ENCODE results near the gene ZNF69. TPM values are rescaled to one million over a fixed set of nuclear protein-coding genes. Genes with fewer than 3 reads are reported as not detected.

Gene ZNF69
- total RNA-seq, 1 experiment from 2014 or later = 9.5 TPM

DNA sequence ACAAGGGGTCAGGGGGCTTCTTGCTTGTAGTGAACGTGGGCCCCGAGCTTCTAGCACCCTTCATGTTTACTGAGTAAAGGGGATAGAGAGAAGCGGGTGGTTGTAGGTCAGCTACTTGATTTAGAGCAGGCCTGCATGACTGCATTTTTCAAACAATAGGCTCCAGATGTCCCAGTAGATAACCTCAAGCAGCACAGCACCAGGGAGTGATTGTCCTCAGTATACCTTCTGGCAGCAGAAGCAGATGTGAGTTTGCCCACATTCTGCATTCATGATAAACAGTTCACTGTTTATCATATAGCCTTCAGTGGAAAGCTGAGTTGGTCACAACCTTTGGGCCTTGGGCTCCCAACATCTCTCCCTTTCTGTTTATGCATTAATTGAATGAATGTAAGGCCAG lies 34.2 kb upstream of the ZNF69 start:
- Histone ChIP-seq H3K9me3 (ENCODE audit: control insufficient read depth, insufficient read depth, low read depth, low read length) (peaks cover 3% of the 10 kb centered on the region; the same call in 1 of the 2 replicates), H3K27me3 (ENCODE audit: control insufficient read depth, insufficient read depth, low read length) (no peaks in the 10 kb centered on the region), H3K27ac (ENCODE audit: low read length) (no peak overlapping the region), H3K4me1 (ENCODE audit: control insufficient read depth, insufficient read depth, low read length) (no peaks in the 10 kb centered on the region), H3K4me3 (ENCODE audit: low read depth in 2 of 2, low read length in 2 of 2) (no peak overlapping the region), H3K36me3 (ENCODE audit: control insufficient read depth, insufficient read depth, low read length) (no peaks in the 10 kb centered on the region)
- intact Hi-C loops (cut with micrococcal nuclease; ENCODE audit: unreplicated experiment) = no loop called here
- no peak for DNase-seq (ENCODE audit: low read depth, low spot score)
- no peak for ATAC-seq
- TF ChIP-seq, protein P1, sequence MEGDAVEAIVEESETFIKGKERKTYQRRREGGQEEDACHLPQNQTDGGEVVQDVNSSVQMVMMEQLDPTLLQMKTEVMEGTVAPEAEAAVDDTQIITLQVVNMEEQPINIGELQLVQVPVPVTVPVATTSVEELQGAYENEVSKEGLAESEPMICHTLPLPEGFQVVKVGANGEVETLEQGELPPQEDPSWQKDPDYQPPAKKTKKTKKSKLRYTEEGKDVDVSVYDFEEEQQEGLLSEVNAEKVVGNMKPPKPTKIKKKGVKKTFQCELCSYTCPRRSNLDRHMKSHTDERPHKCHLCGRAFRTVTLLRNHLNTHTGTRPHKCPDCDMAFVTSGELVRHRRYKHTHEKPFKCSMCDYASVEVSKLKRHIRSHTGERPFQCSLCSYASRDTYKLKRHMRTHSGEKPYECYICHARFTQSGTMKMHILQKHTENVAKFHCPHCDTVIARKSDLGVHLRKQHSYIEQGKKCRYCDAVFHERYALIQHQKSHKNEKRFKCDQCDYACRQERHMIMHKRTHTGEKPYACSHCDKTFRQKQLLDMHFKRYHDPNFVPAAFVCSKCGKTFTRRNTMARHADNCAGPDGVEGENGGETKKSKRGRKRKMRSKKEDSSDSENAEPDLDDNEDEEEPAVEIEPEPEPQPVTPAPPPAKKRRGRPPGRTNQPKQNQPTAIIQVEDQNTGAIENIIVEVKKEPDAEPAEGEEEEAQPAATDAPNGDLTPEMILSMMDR (IDR thresholded peaks at IDR 0.05) = no peak
- no peak for TF ChIP-seq TCF7L2 (IDR thresholded peaks at IDR 0.05; ENCODE audit: low read depth, low read length)
- TF ChIP-seq SIN3A (IDR thresholded peaks at IDR 0.05; ENCODE audit: borderline replicate concordance, insufficient read depth, low read depth, low read length) = no peak
- TF ChIP-seq, protein P2, sequence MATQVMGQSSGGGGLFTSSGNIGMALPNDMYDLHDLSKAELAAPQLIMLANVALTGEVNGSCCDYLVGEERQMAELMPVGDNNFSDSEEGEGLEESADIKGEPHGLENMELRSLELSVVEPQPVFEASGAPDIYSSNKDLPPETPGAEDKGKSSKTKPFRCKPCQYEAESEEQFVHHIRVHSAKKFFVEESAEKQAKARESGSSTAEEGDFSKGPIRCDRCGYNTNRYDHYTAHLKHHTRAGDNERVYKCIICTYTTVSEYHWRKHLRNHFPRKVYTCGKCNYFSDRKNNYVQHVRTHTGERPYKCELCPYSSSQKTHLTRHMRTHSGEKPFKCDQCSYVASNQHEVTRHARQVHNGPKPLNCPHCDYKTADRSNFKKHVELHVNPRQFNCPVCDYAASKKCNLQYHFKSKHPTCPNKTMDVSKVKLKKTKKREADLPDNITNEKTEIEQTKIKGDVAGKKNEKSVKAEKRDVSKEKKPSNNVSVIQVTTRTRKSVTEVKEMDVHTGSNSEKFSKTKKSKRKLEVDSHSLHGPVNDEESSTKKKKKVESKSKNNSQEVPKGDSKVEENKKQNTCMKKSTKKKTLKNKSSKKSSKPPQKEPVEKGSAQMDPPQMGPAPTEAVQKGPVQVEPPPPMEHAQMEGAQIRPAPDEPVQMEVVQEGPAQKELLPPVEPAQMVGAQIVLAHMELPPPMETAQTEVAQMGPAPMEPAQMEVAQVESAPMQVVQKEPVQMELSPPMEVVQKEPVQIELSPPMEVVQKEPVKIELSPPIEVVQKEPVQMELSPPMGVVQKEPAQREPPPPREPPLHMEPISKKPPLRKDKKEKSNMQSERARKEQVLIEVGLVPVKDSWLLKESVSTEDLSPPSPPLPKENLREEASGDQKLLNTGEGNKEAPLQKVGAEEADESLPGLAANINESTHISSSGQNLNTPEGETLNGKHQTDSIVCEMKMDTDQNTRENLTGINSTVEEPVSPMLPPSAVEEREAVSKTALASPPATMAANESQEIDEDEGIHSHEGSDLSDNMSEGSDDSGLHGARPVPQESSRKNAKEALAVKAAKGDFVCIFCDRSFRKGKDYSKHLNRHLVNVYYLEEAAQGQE (IDR thresholded peaks at IDR 0.05; ENCODE audit: insufficient read depth in 1 of 2, low read depth in 2 of 2, low read length in 1 of 2) = no peak
- no peak for TF ChIP-seq POLR2AphosphoS5 (IDR thresholded peaks at IDR 0.05; ENCODE audit: low read depth, low read length)
- no TSS peak for BruUV-seq (replicated peaks)
- ChIA-PET CTCF (no interaction called here), POLR2A (no interaction called here)
- in situ Hi-C loops (cut with HindIII; ENCODE audit: low pct_unique_long_range_greater_than_20kb, low sequenced_read_pairs) = no loop called here

DNA sequence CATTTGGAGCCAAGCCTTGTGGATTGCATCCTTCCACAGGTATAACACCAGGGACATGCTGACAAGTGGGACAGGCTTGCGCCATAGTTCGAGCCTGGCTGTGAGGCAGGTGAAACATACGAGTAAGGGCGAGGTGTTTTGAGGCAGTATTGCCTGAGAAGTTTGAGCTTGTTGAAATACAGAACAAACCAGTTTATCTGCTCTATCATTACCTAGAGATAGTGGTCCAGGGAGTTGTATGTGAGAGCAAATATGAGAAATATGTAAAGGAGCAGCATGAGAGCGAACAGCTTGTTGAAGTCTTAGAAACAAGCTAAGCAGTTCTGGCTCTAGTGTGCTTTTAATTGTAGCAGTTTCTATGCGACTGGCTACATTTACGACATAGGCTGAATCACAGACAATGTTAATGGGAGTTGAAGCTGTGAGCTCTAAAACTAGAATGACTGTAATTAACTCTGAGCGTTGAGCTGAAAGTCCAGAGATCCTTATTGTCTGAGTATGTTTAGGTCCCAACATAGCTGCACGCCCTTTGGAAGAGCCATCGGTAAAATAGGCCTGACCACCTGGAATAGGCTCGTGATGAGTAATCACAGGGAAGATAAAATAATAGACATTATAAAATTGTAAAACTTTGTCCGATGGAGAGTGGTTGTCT lies 30.9 kb upstream of the ZNF69 start:
- TF ChIP-seq, protein P1 (IDR thresholded peaks at IDR 0.05) = no peak
- TF ChIP-seq, protein P2 (IDR thresholded peaks at IDR 0.05; ENCODE audit: insufficient read depth in 1 of 2, low read depth in 2 of 2, low read length in 1 of 2) = no peak
- TF ChIP-seq SIN3A (IDR thresholded peaks at IDR 0.05; ENCODE audit: borderline replicate concordance, insufficient read depth, low read depth, low read length) (no peak), TCF7L2 (IDR thresholded peaks at IDR 0.05; ENCODE audit: low read depth, low read length) (no peak), POLR2AphosphoS5 (IDR thresholded peaks at IDR 0.05; ENCODE audit: low read depth, low read length) (no peak)
- no peaks in the 10 kb centered on the region for H3K36me3 ChIP-seq (ENCODE audit: control insufficient read depth, insufficient read depth, low read length)
- H3K4me3 ChIP-seq (ENCODE audit: low read depth in 2 of 2, low read length in 2 of 2) = no peak overlapping the region
- H3K9me3 ChIP-seq (ENCODE audit: control insufficient read depth, insufficient read depth, low read depth, low read length) = peaks cover 3% of the 10 kb centered on the region; the same call in 1 of the 2 replicates
- H3K27me3 ChIP-seq (ENCODE audit: control insufficient read depth, insufficient read depth, low read length) = no peaks in the 10 kb centered on the region
- CTCF ChIA-PET = no interaction called here
- H3K27ac ChIP-seq (ENCODE audit: low read length) = no peak overlapping the region
- intact Hi-C loops (cut with micrococcal nuclease; ENCODE audit: unreplicated experiment) = no loop called here
- BruUV-seq (replicated peaks) = no TSS peak
- POLR2A ChIA-PET = no interaction called here
- H3K4me1 ChIP-seq (ENCODE audit: control insufficient read depth, insufficient read depth, low read length) = no peaks in the 10 kb centered on the region
- in situ Hi-C loops (cut with HindIII; ENCODE audit: low pct_unique_long_range_greater_than_20kb, low sequenced_read_pairs) = no loop called here
- ATAC-seq (no peak), DNase-seq (ENCODE audit: low read depth, low spot score) (no peak)

Measured in Panc1 (cell line).